Ammon's horn (tissue), 1 donor: ENCODE results near the gene CLASRP.

ENCODE experiments used
- DNase-seq: peaks from one replicate; pipeline ENCODE4 v3.0.0-alpha.2; 2016; ENCODE audit warnings: low spot score

The CLASRP gene

GRCh38 chr19:45086480-45086879 lies 47.6 kb downstream of the CLASRP start:
- no peak for DNase-seq

- DNase-seq: no peak
Measured at GRCh38 chr19:45087531-45087930, 48.7 kb downstream of the CLASRP start.

- DNase-seq: no peak
Measured at GRCh38 chr19:45090034-45090433, 51.2 kb downstream of the CLASRP start.

- no peak for DNase-seq
Measured at GRCh38 chr19:45090606-45091005, 51.8 kb downstream of the CLASRP start.

- peak; percentile 100 for DNase-seq
Measured at GRCh38 chr19:45091031-45091923, 52.4 kb downstream of the CLASRP start.

- DNase-seq: peak; percentile 95
Measured at GRCh38 chr19:45092747-45093678, 54.2 kb downstream of the CLASRP start, which contains the start of gene PPP1R37. PPP1R37 (plus strand) TSS chr19:45093179; CDS start chr19:45093326, 147 bp downstream.

- DNase-seq: no peak
Measured at GRCh38 chr19:45094137-45094536, 55.3 kb downstream of the CLASRP start.

- DNase-seq: no peak
Measured at GRCh38 chr19:45094707-45095106, 55.9 kb downstream of the CLASRP start.

- DNase-seq: no peak
Measured at GRCh38 chr19:45095496-45096413, 56.9 kb downstream of the CLASRP start.

GRCh38 chr19:45096700-45097099 lies 57.9 kb downstream of the CLASRP start:
- no peak for DNase-seq

- DNase-seq: no peak
Measured at GRCh38 chr19:45097450-45097775, 58.6 kb downstream of the CLASRP start.

- peak; percentile 71 for DNase-seq
Measured at GRCh38 chr19:45097776-45098520, 59.1 kb downstream of the CLASRP start.

GRCh38 chr19:45098521-45099466 lies 59.9 kb downstream of the CLASRP start:
- peak; percentile 93 for DNase-seq

GRCh38 chr19:45099467-45100191 lies 60.8 kb downstream of the CLASRP start:
- peak; percentile 43 for DNase-seq

- no peak for DNase-seq
Measured at GRCh38 chr19:45100201-45100600, 61.4 kb downstream of the CLASRP start.

- DNase-seq: no peak
Measured at GRCh38 chr19:45100846-45101252, 62.0 kb downstream of the CLASRP start.

- no peak for DNase-seq
Measured at GRCh38 chr19:45101806-45102205, 63.0 kb downstream of the CLASRP start.

GRCh38 chr19:45102481-45102880 lies 63.6 kb downstream of the CLASRP start:
- DNase-seq: no peak

- peak; percentile 57 for DNase-seq
Measured at GRCh38 chr19:45103156-45103507, 64.3 kb downstream of the CLASRP start.
